Inferior parietal cortex (tissue), 1 donor: ENCODE results near the gene FGGY.

Source experiments
- DNase-seq: peaks from one replicate; pipeline ENCODE4 v3.0.0-alpha.2; 2016; ENCODE audit errors: extremely low spot score

The FGGY gene

DNA sequence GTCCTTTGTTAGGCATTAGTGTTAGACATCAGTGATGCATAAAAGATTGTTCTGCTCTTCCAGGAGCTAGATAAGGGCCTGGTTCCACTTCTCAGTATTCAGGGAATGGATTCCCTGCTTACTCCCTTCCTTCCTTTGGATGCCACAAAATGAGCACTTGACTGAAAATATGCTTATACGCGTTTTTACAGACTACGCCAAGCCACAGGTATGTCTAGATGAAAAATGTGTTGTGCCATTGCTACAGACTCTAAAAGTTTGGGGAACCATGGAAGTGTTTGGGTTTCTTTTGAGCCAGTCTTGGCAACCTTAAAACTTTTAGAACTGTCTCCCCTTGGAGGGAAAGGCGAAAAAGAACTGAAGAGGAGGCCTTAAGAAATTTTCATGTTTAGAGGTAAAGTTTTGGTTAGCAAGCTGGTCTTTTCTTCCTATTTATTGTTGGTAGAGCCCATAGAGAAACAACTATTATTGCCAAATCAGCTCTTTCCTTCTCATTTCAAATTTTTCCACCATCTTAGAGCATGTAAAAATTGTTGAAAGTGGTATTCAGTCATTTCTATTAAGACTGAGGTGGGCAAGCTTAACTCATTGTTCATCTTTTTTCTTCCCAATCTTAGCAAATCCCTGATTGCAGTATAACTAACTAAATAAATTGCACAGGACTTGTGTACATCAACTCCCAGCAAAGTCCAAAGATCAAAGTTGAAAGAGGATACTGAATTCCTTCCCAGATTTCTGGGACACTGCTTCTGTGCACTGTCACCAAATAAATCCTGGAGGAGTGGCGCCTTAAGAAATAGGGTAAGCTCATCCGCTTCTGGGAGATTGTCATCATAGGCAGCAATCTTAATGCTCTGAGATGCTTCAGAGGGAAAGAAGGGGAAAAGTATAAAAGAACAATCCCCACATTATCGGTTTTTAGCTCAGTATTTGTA lies 18.9 kb downstream of the FGGY start:
- no peak for DNase-seq

DNA sequence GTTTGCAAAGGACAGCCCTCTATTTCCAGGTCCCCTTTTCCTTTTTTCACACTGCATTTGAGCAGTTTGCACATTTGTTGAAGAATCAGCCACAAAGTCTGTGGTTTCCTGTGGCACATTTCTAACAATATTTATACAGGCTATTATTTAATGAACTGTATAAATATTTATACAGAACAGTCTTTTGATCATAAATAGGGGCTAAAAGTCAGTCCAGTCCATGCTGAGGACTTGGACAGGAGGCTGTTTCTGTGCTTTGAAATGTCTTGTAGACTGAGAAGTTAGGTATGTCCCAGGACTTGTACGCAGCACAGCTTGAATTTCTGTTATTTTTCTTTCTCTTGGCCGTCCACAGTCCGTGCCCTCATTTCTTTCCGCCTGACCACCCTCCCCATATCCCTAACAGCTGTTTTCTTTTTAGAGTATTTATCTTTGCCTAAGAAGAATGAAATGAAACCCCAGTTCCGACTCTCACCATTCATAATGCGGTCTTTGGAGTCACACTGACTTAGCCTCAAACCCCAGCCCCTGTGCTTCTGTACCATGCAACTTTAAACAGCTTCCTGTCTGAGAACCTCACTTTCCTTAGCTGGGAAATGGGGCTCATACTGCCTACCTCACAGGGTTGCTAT lies 19.7 kb downstream of the FGGY start:
- no peak for DNase-seq

DNA sequence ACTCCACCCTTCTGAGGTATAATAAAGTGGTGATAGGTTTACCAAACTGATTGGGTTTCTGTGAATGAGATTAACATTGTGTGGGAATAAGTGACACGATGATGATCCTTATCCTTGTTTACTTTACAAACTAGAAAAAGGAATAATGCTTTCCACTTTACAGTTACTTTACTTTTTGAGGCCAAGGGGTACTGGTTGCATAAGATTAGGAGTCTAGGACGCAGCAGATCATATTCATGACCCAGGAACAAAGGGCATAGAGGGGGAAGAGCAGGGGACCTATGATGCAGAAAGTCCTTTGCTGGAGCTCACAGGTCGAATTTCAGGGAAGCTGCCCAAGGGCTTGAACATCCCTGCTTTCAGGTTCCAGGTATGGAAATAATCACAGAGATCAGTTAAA lies 20.4 kb downstream of the FGGY start:
- no peak for DNase-seq

DNA sequence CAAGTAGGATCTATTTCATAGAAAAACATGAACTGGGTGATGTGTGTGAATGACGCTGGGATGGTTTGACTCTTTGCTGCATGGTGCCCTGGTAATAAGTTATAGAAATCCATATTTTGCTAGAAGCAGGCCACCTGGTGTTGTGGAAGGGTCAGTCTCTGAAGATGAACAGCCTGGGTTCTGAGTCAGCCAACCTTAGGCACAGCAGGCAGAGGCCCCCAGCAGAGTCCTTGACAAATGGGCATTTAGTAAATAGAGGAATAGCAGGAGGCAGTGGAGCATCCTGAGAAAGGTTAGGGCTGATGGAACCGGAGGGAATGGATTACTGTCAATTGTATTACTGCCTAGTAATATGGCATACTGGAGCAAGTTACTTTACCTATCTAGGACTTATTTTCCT lies 20.9 kb downstream of the FGGY start:
- DNase-seq, result no peak

DNA sequence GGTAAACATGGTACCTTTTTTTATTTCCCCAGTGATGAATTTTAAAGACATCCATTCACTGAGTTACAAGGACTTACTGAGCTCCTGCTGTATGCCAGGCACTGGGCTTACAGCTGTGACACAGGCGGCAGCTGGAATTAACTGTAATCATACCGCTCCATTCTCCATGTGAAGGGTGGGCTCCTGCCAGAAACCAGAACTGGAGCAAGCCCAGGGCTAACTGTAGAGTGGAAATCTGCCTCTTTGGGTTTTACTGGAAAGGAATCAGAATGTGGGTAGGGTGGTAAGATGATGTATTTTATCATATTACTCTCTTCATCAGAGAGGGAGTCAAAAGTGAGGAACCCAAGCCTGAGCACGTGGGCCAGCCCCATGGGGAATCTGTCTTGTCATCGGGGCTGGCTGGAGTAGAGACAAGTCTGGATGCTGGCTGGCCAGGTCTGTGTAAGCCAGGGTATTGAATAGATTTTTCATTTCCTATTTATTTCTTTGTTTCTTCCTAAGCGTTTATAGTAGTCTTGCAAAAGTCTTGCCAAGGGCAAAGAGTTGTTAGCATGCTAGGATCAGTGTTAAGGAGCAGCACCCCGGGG lies 21.5 kb downstream of the FGGY start:
- no peak for DNase-seq

DNA sequence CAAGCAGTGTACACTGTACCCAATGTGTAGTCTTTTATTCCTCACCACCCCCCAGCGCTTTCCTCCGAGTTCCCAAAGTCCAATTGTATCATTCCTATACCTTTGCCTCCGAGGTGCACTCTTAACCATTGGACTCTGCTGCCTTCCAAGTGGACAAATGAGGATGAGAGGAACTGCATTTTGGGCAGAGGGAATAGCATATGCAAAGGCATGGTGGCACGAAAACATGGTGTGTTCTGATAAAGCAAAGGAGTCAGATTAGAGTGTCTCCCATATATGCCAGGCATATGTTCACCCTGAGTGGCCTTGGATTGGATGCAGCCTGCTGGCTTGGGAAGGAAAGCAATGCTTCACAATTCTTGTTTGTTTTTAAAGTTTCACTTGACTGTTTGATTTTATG lies 25.5 kb downstream of the FGGY start:
- DNase-seq, result no peak

DNA sequence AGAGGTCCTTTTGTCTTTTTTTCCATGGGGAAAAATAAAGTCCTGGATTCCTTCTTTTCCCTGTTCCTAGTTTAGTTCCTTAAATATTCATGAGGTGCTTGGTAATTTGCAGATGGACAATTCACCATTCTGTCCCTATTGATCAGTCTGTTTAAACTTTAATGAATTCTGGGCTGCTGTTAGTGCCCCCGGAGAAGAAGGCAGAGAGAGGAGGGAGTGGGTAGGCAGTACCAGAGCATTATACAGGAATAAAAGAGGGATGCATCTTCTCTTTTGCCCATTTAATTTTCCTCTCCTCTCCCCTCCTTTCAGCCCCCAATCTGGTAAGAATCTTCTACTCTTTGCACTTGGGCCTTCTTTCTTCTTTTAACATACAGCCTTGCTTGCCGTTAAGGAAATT lies 25.9 kb downstream of the FGGY start:
- no peak for DNase-seq

DNA sequence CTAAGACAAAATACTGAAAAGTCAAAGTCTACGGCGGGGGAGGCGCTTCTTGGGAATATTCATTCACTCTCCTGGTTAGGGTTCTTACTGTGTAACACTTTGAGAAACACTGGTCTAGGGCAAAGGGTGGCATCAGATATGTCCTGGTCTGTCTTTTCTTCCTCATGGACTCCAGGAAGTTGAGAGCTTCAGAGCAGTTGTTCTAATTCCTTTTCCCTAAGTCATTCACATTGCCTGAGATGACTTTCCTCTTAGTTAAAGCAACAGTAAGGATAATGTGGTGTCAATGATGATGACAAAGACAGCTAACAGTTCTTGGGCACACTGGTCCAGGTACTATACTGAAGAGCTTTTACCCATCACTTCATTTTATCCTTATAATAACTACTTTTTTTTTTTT lies 27.0 kb downstream of the FGGY start:
- DNase-seq, result no peak

DNA sequence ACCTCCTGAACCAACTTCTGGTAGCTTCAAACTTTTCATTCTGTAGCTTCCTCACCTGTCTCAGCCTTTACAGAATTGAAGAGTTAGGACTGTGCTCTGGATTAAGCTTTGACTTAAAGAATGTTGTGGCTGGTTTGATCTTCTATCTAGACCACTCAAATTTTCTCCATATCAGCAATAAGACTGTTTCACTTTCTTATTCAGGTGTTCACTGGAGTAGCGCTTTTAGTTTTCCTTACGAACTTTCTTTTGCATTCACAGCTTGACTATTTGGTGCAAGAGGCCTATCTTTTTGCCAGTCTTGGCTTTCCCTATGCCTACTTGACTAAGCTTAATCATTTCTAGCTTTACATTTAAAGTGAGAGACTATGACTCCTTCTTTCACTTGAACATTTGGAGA lies 31.5 kb downstream of the FGGY start:
- DNase-seq, result no peak

DNA sequence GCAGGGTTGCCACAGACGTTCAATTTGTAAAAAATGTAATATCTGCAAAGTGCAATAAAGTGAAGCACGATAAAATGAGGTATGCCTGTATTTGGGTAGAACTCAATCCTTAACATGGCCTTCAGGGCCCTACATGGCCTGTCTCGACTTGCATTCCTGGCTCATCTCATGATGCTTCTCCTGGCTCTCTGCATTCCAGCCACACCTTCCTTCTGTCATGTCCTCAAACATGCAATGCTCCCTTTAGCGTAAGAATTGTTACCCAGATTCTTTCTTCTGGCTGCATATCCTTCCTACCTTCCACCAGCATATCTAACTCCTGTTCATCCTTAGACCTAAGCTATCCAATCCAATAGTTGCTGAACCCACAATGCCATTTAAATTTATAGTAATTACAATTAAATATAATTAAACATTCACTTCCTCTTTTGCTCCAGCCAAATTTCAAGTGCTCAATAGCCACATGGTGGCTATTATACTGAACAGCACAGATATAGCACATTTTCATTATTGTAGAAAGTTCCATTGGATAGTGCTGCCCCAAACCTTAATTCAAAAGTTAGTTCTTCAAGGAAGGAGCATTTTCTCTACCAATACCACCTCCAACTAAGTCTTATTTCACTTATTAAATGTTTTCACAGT lies 32.6 kb downstream of the FGGY start:
- no peak for DNase-seq

DNA sequence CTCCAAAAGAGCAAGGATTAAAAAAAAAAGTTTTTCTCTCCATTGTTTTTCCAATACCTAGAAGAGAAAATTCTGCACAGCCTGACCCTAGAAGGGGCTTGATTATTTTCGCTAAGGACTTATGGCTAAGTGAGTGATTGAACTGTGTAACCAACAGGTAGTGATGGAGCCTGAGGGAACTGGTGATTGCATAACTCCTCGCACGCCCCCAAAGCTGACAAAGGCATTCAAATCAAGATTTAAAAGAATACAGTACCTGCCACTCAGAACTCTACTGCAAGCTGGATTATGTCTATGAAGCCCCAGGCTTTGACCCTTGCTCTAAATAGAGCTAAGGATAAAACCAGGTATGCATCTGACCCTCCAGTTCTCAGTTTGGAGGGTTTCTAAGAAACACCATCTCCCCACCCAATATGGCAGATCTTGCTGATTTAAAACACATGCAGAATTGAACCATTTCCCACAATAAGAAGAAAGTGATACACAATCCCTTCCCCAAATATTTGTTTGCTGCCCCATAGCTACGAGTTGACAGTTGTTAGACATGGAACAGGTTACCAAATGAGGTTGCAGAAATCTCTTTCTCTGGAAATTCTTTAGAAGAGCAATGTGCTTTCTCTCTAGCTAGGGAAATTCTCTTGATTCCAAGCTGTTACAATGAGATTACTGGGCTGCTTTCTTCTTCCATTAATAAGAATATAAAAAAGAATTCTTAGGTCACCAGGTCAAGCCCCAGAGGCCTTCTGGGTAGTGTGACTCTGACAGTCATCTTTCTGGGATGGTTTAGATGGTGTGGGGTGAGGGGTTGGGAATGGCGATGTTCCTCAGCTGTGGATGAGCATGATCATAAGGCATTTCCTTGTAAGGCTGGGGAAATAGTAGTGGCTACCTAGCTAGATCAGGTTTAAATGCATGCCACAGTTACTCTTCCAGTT lies 35.1 kb downstream of the FGGY start:
- no peak for DNase-seq

DNA sequence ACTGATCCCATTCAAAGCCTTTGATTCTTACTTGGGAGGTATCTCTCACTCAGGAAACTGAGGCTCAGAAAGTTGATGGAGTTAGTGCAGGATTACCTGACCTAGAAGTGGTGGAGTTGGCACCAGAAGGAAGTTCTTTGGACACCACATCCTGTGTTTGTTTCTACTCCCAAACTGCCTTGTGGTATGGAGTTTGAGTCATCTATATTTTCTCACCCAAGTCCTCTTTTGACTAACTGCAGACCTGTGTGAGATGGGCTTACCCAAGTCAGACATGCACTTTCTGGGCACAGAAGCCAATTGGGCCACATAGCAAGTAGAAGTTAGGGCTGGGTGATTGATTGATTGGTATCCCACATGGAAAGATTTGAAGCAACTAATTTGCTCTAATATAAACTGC lies 36.1 kb downstream of the FGGY start:
- no peak for DNase-seq

DNA sequence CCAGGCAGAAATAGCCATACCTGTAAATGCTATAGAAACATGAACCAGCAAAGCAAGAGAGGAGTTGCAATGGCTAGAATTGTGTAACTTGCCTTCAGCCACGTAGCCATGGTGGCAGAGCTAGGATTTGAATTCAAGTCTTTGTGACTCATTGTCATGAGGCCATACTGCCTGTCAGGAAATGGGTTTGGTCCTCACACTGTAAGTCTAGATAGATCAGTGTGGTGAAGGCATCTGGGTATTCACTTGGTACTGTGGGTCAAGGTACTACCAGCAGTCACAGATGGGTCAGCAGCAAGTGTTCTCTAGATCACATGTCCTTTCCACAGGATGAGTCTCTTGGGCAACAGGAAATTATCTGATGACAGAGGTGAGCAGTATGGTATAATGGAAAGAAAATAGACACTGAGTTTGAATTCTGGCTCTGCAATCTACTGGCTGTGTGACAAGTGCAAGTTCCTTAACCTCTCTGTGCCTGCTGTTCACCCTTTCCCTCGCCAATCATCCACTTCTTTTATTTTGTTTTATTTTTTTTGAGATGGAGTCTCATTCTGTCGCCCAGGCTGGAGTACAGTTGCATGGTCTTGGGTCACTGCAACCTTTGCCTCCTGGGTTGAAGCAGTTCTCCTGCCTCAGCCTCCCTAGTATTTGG lies 36.9 kb downstream of the FGGY start:
- no peak for DNase-seq

DNA sequence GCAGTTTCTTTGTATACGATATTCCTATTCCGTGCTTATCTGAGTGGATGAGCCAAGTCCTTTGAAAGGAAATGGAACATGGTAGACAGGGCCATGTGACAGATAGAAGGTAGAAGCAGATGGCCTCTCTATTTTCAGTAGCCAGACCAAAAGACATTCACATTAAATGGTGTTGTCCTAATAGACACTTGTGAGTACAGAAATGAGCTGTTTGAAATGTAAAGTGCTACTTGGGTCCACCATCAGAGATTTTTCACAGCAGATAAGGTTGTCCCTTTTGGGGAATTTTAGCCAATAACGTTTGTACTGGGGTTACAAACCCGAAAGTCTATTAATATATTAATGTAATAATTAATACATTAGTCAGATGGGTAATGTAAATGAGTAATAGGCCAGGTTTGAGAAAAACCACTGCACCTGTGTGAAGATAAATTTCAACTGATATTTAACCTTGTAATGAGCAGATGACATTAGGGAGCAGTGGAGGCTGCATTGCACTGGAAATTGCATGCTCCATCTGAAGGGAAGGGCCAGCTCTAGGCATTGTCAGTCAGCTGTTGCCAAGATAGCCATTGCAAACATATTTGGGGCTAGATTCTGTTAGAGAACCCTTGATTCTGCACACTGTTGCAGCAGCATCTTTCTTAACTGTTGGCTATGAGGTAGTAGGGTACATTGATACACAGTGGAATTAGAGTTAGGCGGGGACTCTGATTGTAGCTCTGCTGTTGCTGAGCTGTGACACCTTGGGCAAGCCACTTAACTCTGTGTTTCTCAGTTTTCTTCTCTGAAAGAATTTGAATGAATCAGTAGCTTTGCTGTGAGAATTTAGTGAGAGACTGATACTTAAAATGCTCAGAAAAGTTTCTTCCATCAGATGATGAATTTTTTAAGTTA lies 43.8 kb downstream of the FGGY start:
- no peak for DNase-seq

DNA sequence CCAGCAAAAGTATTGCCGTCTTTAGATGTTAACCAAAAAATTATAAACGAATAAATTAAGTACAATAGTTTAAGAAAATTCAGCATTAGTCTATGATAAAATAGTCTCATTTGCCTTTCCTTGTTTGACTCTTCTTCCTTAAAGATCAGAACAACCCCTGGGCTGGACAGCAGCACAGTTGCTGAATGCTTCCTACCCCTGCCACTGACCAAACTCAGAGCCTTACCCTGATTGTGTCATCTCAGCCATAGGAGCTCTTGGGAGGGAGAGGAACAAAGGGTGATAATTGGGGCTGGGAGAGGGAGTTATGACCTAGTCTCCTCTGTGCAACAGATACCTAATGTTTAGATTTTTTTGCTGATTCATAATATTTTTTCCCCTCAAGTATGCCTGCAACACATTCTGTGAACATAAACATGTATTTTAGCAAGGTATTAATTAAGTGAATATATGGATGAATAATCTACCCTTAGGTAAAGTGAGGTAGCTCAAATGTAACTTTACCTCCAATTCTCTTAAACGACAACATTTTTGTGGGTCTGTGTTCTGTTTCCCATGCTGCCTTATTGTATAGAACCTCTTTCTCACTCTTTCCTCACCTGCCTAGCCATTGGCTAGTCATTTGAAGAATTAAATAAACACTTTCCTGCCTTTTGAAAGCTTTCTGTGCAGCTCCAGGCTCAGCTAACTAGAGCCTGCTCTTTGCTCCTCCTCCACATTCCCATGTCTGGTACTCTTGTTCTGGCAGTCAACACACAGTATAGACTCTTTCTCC lies 46.1 kb downstream of the FGGY start:
- no peak for DNase-seq

DNA sequence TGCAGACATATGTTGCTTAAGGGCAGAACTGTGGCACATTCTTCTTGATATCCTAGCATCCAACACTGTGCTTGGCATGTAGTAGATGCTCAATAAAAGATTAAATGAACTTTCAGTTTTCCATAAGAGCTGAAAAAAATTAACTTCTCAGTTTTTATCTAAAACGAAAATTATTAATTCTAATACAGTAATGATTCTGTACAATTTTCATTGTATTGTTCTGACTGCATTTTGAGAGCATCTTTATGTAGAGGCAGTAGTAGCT lies 46.6 kb downstream of the FGGY start:
- DNase-seq, result no peak

DNA sequence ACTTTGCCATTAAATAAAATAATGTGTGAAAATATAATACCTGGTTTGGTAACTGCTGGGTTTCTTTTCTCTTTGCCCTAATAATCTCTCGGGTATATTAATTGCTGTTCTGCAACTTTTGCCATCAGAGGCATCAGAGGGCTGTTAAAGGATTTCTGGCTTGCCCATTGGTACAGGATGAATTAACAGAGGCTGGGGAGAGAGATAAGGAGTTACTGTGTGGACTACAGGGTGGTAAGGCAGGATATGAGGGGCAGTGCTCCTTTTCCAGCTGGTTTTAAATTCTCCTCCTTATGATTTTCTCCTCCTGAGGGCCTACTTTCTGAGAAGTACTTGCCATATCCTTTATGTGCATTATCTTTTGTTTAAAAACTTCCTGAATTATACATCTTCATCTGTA lies 48.3 kb downstream of the FGGY start:
- DNase-seq, result no peak

DNA sequence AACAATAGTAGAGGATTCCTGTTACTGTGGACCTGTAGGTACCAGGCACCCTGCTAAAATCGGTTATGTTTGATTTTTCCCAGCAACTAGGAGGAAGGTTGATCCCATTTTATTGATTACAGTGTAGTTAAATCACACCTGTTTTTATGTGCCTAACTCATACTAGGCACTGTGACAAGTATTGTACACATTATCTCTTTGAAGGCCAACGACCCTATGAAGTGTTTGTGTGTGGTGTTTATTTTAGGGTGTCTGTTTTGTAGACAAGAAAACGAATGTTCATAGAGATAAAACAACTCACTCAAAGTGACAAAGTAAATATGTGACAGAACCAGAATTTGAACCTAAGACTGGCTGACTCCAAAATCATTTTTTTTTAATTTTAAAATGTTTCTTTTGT lies 49.5 kb downstream of the FGGY start:
- DNase-seq, result no peak

DNA sequence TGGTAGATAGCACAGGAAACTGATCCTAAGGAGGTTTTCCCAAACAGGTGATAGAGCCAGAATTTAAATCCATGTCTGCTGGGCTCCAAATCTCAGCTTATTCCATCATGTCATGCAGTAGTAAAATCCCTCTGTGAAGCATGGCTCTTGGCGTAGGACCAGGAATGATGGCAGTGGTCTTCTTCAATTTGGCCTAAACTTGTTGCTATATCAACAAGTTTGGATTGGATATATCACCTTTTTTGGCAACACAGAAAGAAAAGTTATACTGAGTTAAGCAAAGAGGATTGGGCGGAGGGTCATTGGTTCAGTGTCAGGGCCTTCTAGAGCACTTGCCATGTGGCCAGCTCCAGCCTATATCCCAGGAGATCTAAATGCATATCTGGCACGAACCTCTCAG lies 52.2 kb downstream of the FGGY start:
- DNase-seq, result no peak
